ENCODE measurements around the gene SLC6A9.

SLC6A9 gene

DNA sequence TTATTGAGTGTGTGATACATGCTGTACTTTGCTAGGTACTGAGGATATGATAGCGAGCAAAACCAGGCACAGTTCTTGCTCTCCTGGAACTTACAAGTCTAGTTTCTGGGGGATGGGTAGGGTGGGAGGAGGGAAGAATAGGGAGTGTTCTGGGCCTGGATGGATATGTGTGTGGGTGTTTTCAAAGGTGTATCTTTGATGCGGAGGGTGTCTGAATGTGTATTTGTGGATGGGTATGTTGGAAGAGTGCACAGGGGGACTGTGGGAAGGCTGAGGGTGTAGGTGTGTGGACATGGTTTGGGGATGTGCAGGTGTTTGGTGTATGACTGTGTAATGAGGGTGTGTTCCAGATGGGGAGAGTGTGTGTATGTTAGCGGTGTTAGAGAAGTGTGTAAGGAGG is 65.9 kb downstream of the SLC6A9 start:
- no peak for DNase-seq

DNA sequence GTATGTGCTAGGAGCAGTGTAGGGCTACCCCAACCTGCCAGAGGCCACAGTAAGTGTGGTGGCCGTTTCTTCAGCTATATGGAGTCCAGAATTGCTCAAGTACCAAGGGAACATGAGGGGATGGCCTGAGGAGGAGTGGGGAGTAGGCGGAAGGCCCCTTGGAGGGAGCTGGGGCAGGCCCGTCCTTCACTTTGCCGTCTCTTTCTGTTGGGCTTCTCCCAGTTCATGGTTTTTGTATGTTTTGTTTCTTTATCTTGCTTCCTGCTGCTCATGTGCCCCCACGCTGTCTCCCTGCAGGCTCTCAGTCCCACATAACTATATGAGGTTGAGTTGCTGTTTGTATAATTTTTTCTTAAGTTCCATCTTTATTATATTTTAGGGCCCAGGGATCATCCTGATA is 67.4 kb downstream of the SLC6A9 start:
- no peak for DNase-seq

DNA sequence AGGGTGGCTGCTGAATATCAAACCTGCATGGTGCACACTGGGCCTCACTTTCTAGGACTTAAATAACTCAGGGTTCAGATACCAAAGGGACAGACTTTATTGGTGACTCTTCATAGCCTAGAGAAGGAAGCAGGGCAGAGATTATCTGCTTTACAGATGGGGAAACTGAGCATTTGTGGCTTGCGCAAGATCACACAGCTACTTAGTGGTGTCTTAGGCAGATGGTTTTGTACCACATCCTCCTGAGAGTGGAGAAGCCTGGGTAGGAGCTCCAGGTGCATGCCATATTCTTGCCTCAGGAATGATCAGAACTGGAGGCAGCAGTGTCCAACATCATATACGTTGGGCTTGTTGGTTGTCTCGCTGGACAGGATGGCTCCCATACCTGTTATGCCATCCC is 68.3 kb downstream of the SLC6A9 start:
- no peak for DNase-seq

DNA sequence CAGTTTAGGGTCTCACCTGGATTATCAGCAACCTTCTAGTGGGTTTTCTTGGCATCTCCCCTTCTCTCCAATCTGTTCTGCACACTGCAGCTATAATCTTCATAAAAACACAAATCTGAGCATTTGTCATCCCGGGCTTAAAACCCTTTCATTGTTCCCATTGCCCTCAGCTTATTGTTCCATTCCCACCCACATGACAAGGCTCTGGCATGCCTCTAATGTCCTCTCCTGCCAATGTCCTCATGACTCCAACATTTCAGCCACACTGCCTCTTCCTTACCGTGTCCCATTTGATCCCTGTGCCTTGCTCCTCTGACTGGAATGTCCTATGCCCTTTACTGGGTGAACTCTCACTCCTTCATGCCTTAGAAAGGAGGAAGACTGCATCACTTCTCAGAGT is 68.9 kb downstream of the SLC6A9 start:
- DNase-seq: no peak

- no peak for DNase-seq
These were observed 69.6 kb downstream of the SLC6A9 start for GRCh38 chr1:43961692-43962091.

- DNase-seq: no peak
These were observed 70.5 kb downstream of the SLC6A9 start for GRCh38 chr1:43960798-43961197.

- no peak for DNase-seq
These were observed 72.7 kb downstream of the SLC6A9 start for GRCh38 chr1:43958351-43959255.

GRCh38 chr1:43957407-43958040 is 73.7 kb downstream of the SLC6A9 start:
- DNase-seq: no peak

DNA sequence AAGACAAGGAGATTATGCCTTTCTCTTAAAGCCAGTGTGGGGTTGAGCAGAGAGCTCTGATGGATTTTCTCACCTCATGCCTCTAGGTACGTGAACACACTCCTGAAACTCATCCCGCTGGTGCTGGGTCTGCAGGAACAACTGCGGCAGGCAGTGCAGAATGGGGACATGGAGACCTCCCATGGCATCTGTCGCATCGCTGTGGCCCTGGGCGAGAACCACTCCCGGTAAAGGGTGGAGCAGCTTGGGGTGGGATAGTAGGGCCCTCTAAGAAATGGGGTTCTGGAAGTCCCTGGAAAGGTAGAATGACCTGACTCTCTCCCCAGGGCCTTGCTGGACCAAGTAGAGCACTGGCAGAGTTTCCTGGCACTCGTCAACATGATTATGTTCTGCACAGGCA is 75.0 kb downstream of the SLC6A9 start:
- no peak for DNase-seq

DNA sequence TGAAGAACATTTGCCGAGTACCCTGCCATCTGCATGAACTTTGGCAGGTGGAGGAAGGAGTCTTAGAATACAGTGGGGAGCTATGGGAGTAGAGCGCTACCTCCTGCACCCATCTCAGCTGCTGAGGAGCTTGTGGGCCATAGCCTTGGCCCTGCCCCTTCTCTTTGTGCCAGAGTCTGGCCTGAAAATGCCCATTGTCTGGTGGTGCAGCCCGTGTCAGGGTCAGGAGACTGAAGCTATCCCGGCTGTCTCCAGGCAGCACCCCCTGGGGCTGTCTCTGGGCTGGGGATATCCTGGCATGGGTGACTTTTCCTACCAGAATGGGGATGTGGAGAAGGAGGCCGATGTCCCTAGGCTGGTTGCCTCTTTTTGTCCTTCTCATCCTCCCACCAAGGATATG is 77.2 kb downstream of the SLC6A9 start:
- DNase-seq: no peak

DNA sequence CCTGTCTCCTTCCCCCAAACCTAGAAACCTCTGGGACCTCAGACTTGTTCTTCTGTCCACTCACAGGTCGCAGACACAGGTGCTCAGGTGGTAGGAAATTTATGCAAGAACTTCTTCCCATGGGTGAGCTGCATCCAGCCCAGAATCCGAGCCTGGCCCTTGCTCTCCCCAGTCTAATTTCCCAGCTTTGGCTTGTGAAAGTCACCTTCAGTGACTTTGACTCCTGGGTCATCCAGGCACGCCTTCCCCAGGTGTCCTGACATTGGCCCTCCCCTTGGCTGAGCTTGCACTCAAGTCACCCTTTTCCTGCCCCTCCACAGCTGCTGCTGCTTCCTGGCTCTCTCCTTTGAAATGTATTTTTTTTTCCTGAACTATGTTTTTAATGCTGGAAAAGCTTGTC is 77.9 kb downstream of the SLC6A9 start:
- DNase-seq: no peak

- DNase-seq: no peak
These were observed 78.4 kb downstream of the SLC6A9 start for GRCh38 chr1:43952731-43953346.

DNA sequence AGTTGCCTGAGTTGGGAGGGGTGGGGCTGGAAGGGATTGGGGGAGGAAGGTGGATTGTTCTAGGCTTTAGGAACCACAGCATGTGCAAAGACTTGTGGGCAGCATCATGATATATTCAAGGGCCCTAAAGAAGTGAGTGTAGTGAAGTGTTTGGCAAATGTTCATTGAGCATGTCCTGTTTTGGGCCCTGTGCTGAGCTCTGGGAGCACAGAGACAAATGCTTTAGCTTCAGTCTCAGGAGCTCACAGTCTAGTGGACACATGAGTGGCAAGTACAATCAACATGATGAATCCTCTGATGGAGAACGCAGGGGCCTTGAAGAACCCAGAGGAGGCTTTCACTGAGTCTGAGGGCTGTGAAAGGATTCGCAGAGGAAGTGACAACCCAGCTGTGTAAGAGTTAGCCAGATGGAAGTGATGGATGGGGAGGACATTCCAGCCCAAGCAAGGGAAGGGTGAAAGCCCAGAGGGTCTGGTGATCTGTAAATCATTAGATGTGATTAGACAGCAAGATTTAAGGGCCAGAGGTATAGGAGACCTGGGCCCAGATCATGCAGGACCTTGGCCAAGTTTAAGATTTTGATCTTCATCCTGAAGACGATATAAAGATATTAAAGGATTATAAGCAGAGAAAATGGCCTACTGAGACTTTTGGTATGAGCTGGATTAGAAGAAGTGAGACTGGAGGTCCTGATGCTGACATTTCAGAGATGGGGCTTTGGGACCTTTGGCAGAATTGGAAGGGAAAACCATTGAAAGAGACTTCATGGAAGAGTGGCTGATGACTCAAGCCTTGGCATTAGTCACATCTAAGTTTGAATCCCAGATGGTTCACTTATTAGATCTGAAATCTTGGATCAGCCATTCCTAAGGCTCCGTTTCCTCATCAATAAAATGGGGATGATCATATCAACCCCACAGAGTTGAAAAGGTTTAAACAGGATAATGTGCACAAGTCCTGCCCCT is 80.0 kb downstream of the SLC6A9 start:
- no peak for DNase-seq

DNA sequence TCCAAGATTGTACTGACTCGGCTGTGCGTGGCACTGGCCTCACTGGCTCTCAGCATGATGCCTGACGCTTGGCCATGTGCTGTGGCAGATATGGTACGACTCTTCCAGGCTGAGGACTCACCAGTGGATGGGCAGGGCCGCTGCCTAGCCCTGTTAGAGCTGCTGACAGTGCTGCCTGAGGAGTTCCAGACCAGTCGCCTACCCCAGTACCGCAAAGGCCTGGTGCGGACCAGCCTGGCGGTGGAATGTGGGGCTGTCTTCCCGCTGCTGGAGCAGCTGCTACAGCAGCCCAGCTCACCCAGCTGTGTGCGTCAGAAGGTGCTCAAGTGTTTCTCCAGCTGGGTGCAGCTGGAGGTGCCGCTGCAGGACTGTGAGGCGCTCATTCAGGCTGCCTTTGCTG is 81.6 kb downstream of the SLC6A9 start:
- DNase-seq: no peak

GRCh38 chr1:43947874-43948437 is 83.3 kb downstream of the SLC6A9 start:
- no peak for DNase-seq

- DNase-seq: no peak
These were observed 84.0 kb downstream of the SLC6A9 start for GRCh38 chr1:43947061-43947873.
